Measurements from ENCODE around the gene STARD10. TPM values are rescaled to one million over a fixed set of nuclear protein-coding genes. Genes with fewer than 3 reads are reported as not detected.

Gene STARD10
- total and polyA plus RNA-seq, 9 of the 15 experiments (the other 6 are each of a cell fraction or from before 2014, with no cell fraction given): 0.15 to 52.9 (median 32.3) TPM

- H3K4me2 ChIP-seq (ENCODE audit: insufficient read depth, low read length): 0 out of 2 replicates have a peak overlapping the region, but pooled peaks have one; percentile 27
- H3K27ac ChIP-seq (ENCODE audit: extremely low read depth, low read depth, low read length): peak overlapping the region; percentile 65
- H4K20me1 ChIP-seq (replicated peaks; ENCODE audit: control insufficient read depth, insufficient read depth, low read length): peaks cover 3% of the 10 kb centered on the region; the same call in 1 of the 2 replicates
- no peaks in the 10 kb centered on the region for H3K9me3 ChIP-seq (replicated peaks; ENCODE audit: control insufficient read depth, insufficient read depth, low read depth, low read length)
- no peaks in the 10 kb centered on the region for H3K27me3 ChIP-seq (ENCODE audit: control insufficient read depth in 2 of 2, insufficient read depth in 2 of 2, low read length in 2 of 2)
- WGBS (ENCODE audit: insufficient coverage, low coverage, missing lambda C conversion rate): 58% methylated on average over 10 of the region's 10 CpGs
- H3K4me3 ChIP-seq: no peak overlapping the region
- no peak for DNase-seq (ENCODE audit: extremely low read depth in 1 of 4, low spot score in 3 of 4)
- TF ChIP-seq NCOR1 (IDR thresholded peaks at IDR 0.05) (no peak), BRD9 (IDR thresholded peaks at IDR 0.05; ENCODE audit: low read depth, partially characterized antibody) (no peak), ZBTB2 (IDR thresholded peaks at IDR 0.05) (no peak), MAFK (IDR thresholded peaks at IDR 0.05; ENCODE audit: low read length) (no peak), DMBX1 (CRISPR knock-in tag; IDR thresholded peaks at IDR 0.05; ENCODE audit: borderline replicate concordance) (no peak), CHD1 (IDR thresholded peaks at IDR 0.05; ENCODE audit: low read length) (no peak), CHD4 (IDR thresholded peaks at IDR 0.05; ENCODE audit: insufficient read depth, insufficient replicate concordance, low read depth, low read length, poor library complexity, severe bottlenecking) (peak; percentile 3), NFE2 (IDR thresholded peaks at IDR 0.05; ENCODE audit: low read depth) (0 out of 2 replicates have a peak, but pooled peaks have one; percentile 6), HDGF (IDR thresholded peaks at IDR 0.05) (0 out of 2 replicates have a peak, but pooled peaks have one; percentile 34), EP300 (IDR thresholded peaks at IDR 0.05; ENCODE audit: low read length) (no peak)
- no peak for ATAC-seq
- H3K79me2 ChIP-seq (ENCODE audit: control insufficient read depth, insufficient read depth, low read length): peaks cover 95% of the 10 kb centered on the region
- H3K9me1 ChIP-seq (ENCODE audit: control insufficient read depth, insufficient read depth, low read length): peaks cover 17% of the 10 kb centered on the region
- H3K9ac ChIP-seq (ENCODE audit: insufficient read depth in 1 of 2, low read depth in 2 of 2, low read length in 2 of 2): peak overlapping the region; percentile 28 to 83; a peak in 3 of 4 replicates
- CTCF ChIA-PET (ENCODE audit: low intra/inter-chr PET ratio): no interaction called here
- no peak overlapping the region for H2AFZ ChIP-seq (ENCODE audit: low read depth, low read length)
- peaks cover 32% of the 10 kb centered on the region; the same call in 2 of the 3 replicates for H3K36me3 ChIP-seq (ENCODE audit: control insufficient read depth, insufficient read depth, low read length)
- POLR2A ChIA-PET: interaction anchor here (0.5 to 1.1 kb wide), 4 partner anchors 11 to 1391 kb away, joined by 3 to 4 read pairs (median 3); no protein-coding TSS in a partner anchor
- no TSS peak for BruUV-seq (replicated peaks)
- intact Hi-C loops (cut with micrococcal nuclease): loop anchor here (5.0 kb wide), 1 partner anchor 37 kb away; no protein-coding TSS in a partner anchor
- in situ Hi-C loops (cut with MboI): no loop called here
- FAIRE-seq: no peak
- peaks cover 88 to 95% of the 10 kb centered on the region in 2 experiments for H3K4me1 ChIP-seq (replicated peaks in 1 of 2; ENCODE audit: control insufficient read depth in 2 of 2, insufficient read depth in 2 of 2, low read length in 2 of 2)
Measured at GRCh38 chr11:72740562-72741428, 53.1 kb downstream of the STARD10 start.

Measured in K562 (cell line).